Suprapubic skin (tissue), 4 donors: ENCODE measurements around the gene ESF1.

ENCODE experiments used
- EP300 ChIP-seq: sonication (generic); formaldehyde crosslinking; IDR thresholded peaks from one replicate; pipeline ENCODE4 v1.6.1; 2017; ENCODE audit warnings: antibody characterized with exemption
- POLR2A ChIP-seq, 2 donors: fragments of 450-650 bp; IDR thresholded peaks; one replicate each; pipeline ENCODE4 v1.6.1; 2017; ENCODE audit warnings: antibody characterized with exemption in 2 of 2, mild to moderate bottlenecking in 2 of 2, moderate library complexity in 2 of 2
- POLR2AphosphoS5 ChIP-seq, 3 donors: sonication (generic); formaldehyde crosslinking; IDR thresholded peaks; one replicate each; pipeline ENCODE4 v1.6.1; 2017; ENCODE audit warnings: antibody characterized with exemption in 3 of 3
- TF ChIP-seq, protein P1 (sequence below), 2 donors: fragments of 200-600 bp in 1 of 2; fragments of 450-650 bp in 1 of 2; sonication (generic) in 1 of 2; IDR thresholded peaks; one replicate each; pipeline ENCODE4 v1.5.1; 2016 to 2019; ENCODE audit warnings: antibody characterized with exemption in 2 of 2, mild to moderate bottlenecking in 1 of 2, moderate library complexity in 1 of 2

DNA sequence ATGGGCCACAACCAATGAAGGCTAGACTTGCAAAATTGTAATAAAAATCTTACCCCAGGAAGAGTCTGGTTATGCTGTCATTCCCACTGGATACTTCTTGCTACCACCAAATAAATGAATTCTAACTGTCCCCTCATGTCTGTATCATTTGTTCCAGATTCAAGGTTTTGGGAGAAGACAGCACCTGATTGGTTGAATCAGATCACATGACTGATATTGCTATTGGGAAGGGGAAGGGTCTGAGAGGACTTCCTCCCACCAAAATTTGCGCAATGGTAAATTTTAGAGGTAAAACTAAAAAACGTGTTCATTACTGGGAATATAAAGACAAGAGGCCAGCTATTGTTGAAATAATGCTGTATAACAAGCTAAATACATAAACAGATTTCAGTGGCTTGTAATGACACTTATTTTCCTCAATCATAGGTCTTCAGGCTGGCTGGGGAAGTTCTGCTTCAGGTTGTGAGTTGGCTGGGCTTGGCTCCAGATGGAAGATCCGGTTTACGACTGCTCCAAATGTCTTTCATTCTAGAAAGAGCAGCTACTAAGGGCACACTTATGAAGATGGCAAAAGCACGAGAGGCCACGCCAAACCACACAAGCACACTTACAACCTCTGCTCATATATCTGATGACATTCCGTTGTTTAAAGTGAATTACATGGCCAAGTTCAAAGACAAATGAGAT is 118.9 kb downstream of the ESF1 start:
- TF ChIP-seq, protein P1, sequence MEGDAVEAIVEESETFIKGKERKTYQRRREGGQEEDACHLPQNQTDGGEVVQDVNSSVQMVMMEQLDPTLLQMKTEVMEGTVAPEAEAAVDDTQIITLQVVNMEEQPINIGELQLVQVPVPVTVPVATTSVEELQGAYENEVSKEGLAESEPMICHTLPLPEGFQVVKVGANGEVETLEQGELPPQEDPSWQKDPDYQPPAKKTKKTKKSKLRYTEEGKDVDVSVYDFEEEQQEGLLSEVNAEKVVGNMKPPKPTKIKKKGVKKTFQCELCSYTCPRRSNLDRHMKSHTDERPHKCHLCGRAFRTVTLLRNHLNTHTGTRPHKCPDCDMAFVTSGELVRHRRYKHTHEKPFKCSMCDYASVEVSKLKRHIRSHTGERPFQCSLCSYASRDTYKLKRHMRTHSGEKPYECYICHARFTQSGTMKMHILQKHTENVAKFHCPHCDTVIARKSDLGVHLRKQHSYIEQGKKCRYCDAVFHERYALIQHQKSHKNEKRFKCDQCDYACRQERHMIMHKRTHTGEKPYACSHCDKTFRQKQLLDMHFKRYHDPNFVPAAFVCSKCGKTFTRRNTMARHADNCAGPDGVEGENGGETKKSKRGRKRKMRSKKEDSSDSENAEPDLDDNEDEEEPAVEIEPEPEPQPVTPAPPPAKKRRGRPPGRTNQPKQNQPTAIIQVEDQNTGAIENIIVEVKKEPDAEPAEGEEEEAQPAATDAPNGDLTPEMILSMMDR (IDR thresholded peaks at IDR 0.05), result no peak
- TF ChIP-seq EP300 (no peak), POLR2AphosphoS5 (IDR thresholded peaks at IDR 0.05) (no peak), POLR2A (IDR thresholded peaks at IDR 0.05) (no peak)
